Neural cell (in vitro differentiated cells): Measurements from ENCODE around the gene NRBF2. TPM values are rescaled to one million over a fixed set of nuclear protein-coding genes. Genes with fewer than 3 reads are reported as not detected.

Experiments used
- H2AFZ ChIP-seq: fragments of 200-600, 300-800 bp; sonication (generic), shearing (Covaris generic); 2 replicates; pipeline ENCODE4 v1.6.0; 2014; ENCODE audit warnings: low read depth, mild to moderate bottlenecking, antibody characterized with exemption, low read length, moderate library complexity
- H3F3A ChIP-seq: fragments of 200-600 bp; shearing (Covaris generic); 2 replicates; pipeline ENCODE4 v1.6.1; 2016; ENCODE audit warnings: mild to moderate bottlenecking, moderate library complexity, mixed read lengths, antibody characterized with exemption, low read length; ENCODE audit not compliant: insufficient read depth, poor library complexity, severe bottlenecking
- H3K27ac ChIP-seq: fragments of 200-600, 300-800 bp; sonication (generic), shearing (Covaris generic); 2 replicates; pipeline ENCODE4 v1.5.1; 2014; ENCODE audit warnings: mild to moderate bottlenecking, low read length, moderate library complexity
- H3K27me3 ChIP-seq: fragments of 300-800, 200-600 bp; sonication (generic), shearing (Covaris generic); 2 replicates; pipeline ENCODE4 v1.6.0; 2014; ENCODE audit warnings: mild to moderate bottlenecking, low read depth, low read length, moderate library complexity; ENCODE audit not compliant: insufficient read depth
- H3K36me3 ChIP-seq: fragments of 300-800, 200-600 bp; sonication (generic), shearing (Covaris generic); 2 replicates; pipeline ENCODE4 v1.5.1; 2014; ENCODE audit warnings: mild to moderate bottlenecking, antibody characterized with exemption, low read length, moderate library complexity; ENCODE audit not compliant: insufficient read depth
- H3K4me2 ChIP-seq: fragments of 300-800, 200-600 bp; sonication (generic), shearing (Covaris generic); 2 replicates; pipeline ENCODE4 v1.6.0; 2014; ENCODE audit warnings: mild to moderate bottlenecking, low read length
- H3K4me3 ChIP-seq: fragments of 300-800, 200-600 bp; sonication (generic), shearing (Covaris generic); 2 replicates; pipeline ENCODE4 v1.5.1; 2014; ENCODE audit warnings: mild to moderate bottlenecking, low read length, moderate library complexity
- H3K79me2 ChIP-seq: fragments of 200-600 bp; shearing (Covaris generic); replicated peaks from 2 replicates; pipeline ENCODE4 v1.6.0; 2014; ENCODE audit warnings: mild to moderate bottlenecking, low read length, moderate library complexity; ENCODE audit not compliant: insufficient read depth
- H3K9ac ChIP-seq: fragments of 300-800, 200-600 bp; sonication (generic), shearing (Covaris generic); 2 replicates; pipeline ENCODE4 v1.6.1; 2016; ENCODE audit warnings: mild to moderate bottlenecking, low read length, mixed read lengths
- H3K9me2 ChIP-seq: fragments of 200-600 bp; shearing (Covaris generic); 2 replicates; pipeline ENCODE4 v1.6.1; 2016; ENCODE audit warnings: mild to moderate bottlenecking, low read length, mixed read lengths; ENCODE audit not compliant: insufficient read depth
- H3K9me3 ChIP-seq: fragments of 200-600, 300-800 bp; sonication (generic), shearing (Covaris generic); 2 replicates; pipeline ENCODE4 v1.6.1; 2016; ENCODE audit warnings: mild to moderate bottlenecking, mixed run types, low read length, moderate library complexity, mixed read lengths
- H4K20me1 ChIP-seq: fragments of 200-600 bp; shearing (Covaris generic); 2 replicates; pipeline ENCODE4 v1.6.1; 2016; ENCODE audit warnings: mild to moderate bottlenecking, mixed run types; ENCODE audit not compliant: insufficient read depth
- EP300 ChIP-seq: fragments of 450-650 bp; conservative IDR thresholded peaks from 2 replicates; pipeline ENCODE4 v1.6.1; 2014; ENCODE audit warnings: antibody characterized with exemption, mild to moderate bottlenecking, moderate library complexity; ENCODE audit not compliant: poor library complexity, severe bottlenecking
- EZH2 ChIP-seq: fragments of 200-600, 300-800 bp; shearing (Covaris generic), sonication (generic); IDR thresholded peaks from 2 replicates; pipeline ENCODE4 v1.6.1; 2014; ENCODE audit warnings: antibody characterized with exemption, low read length, borderline replicate concordance, mild to moderate bottlenecking; ENCODE audit not compliant: insufficient read depth, poor library complexity, severe bottlenecking
- MXI1 ChIP-seq: fragments of 450-650 bp; conservative IDR thresholded peaks from 2 replicates; pipeline ENCODE4 v1.6.1; 2014; ENCODE audit warnings: antibody characterized with exemption, mild to moderate bottlenecking; ENCODE audit not compliant: poor library complexity, severe bottlenecking
- POLR2AphosphoS5 ChIP-seq: IDR thresholded peaks from 2 replicates; pipeline ENCODE4 v1.6.1; 2012
- RAD21 ChIP-seq: fragments of 450-650 bp; conservative IDR thresholded peaks from 2 replicates; pipeline ENCODE4 v1.6.1; 2014; ENCODE audit warnings: antibody characterized with exemption, mild to moderate bottlenecking, moderate library complexity
- SMC3 ChIP-seq: fragments of 450-650 bp; conservative IDR thresholded peaks from 2 replicates; pipeline ENCODE4 v1.6.1; 2014; ENCODE audit warnings: antibody characterized with exemption, mild to moderate bottlenecking, moderate library complexity; ENCODE audit not compliant: poor library complexity
- TAF1 ChIP-seq: IDR thresholded peaks from 2 replicates; pipeline ENCODE4 v1.6.1; 2012; ENCODE audit warnings: low read depth
- polyA plus RNA-seq: library from polyadenylated mRNA; depleted of rRNA; stranded (reverse); fragments of >200 nt; gene quantifications from 2 replicates; pipeline ENCODE4 v1.2.3, GENCODE V29; 2014
- TF ChIP-seq, protein P1 (sequence below): fragments of 450-650 bp; IDR thresholded peaks from 2 replicates; pipeline ENCODE4 v1.5.1; 2014; ENCODE audit warnings: antibody characterized with exemption, mild to moderate bottlenecking, moderate library complexity; ENCODE audit not compliant: poor library complexity, severe bottlenecking
- TF ChIP-seq, protein P2 (sequence below): IDR thresholded peaks from 2 replicates; pipeline ENCODE4 v1.6.1; 2012; ENCODE audit warnings: borderline replicate concordance

The NRBF2 gene
- polyA plus RNA-seq, 1 donor from 2014 or later = 32.7 TPM

DNA sequence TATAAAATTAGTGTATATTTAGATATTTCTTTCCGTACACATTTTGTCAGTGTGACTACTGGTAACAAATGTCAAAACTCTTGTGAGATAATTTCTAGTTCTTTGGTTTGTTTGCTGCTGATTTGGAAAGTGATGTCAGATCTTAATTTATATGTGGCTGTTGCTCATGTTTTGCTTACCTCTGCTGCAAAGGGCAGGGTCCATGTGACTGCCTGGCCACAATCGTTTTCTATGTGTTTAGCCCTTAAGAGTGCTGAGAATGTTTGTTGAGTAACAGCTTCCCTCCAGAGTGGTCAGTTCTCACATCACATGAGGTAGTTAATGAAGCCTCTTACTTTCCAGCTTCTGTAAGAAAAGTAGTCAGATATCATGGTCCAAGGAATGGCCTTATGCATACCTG lies 4.2 kb downstream of the NRBF2 start:
- Histone ChIP-seq H3K36me3 (no peaks in the 10 kb centered on the region), H3K9me2 (no peaks in the 10 kb centered on the region), H3K9me3 (no peaks in the 10 kb centered on the region), H4K20me1 (no peaks in the 10 kb centered on the region), H2AFZ (no peak overlapping the region), H3K4me3 (no peak overlapping the region), H3K27ac (no peak overlapping the region), H3K79me2 (peaks cover 39% of the 10 kb centered on the region), H3K4me2 (no peak overlapping the region), H3F3A (no peaks in the 10 kb centered on the region), H3K9ac (no peak overlapping the region), H3K27me3 (no peaks in the 10 kb centered on the region)
- TF ChIP-seq MXI1 (no peak), EZH2 (no peak), EP300 (no peak), TAF1 (no peak), POLR2AphosphoS5 (no peak), RAD21 (no peak)
- TF ChIP-seq, protein P1, sequence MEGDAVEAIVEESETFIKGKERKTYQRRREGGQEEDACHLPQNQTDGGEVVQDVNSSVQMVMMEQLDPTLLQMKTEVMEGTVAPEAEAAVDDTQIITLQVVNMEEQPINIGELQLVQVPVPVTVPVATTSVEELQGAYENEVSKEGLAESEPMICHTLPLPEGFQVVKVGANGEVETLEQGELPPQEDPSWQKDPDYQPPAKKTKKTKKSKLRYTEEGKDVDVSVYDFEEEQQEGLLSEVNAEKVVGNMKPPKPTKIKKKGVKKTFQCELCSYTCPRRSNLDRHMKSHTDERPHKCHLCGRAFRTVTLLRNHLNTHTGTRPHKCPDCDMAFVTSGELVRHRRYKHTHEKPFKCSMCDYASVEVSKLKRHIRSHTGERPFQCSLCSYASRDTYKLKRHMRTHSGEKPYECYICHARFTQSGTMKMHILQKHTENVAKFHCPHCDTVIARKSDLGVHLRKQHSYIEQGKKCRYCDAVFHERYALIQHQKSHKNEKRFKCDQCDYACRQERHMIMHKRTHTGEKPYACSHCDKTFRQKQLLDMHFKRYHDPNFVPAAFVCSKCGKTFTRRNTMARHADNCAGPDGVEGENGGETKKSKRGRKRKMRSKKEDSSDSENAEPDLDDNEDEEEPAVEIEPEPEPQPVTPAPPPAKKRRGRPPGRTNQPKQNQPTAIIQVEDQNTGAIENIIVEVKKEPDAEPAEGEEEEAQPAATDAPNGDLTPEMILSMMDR = no peak

DNA sequence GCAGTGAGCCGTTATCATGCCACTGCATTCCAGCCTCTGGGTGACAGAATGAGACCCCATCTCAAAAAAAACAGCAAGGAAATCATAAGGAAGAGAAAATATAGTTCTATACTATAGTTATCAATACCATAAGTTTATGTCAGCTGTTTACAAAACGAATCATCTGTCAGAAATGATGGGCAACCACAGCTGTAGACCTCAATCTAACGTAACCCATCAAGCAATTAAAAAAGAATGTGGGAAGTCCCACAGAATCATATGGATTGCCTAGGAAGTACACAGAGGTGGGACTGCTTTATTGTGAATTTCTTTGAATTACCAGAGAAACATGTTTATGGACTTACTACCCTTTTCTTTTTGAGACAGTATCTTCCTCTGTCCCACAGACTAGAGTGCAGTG lies 6.9 kb downstream of the NRBF2 start:
- Histone ChIP-seq H3K9me3 (no peaks in the 10 kb centered on the region), H3K4me3 (no peak overlapping the region), H3K9ac (no peak overlapping the region), H3K4me2 (no peak overlapping the region), H3K9me2 (no peaks in the 10 kb centered on the region), H4K20me1 (no peaks in the 10 kb centered on the region), H3F3A (no peaks in the 10 kb centered on the region), H3K36me3 (no peaks in the 10 kb centered on the region), H3K27me3 (no peaks in the 10 kb centered on the region), H2AFZ (no peak overlapping the region), H3K79me2 (peaks cover 26% of the 10 kb centered on the region), H3K27ac (no peak overlapping the region)
- TF ChIP-seq, protein P1 = no peak
- no peak for TF ChIP-seq SMC3
- TF ChIP-seq RAD21 = no peak
- TF ChIP-seq TAF1 = no peak
- TF ChIP-seq POLR2AphosphoS5 = no peak
- no peak for TF ChIP-seq MXI1
- no peak for TF ChIP-seq EZH2
- no peak for TF ChIP-seq EP300
- TF ChIP-seq, protein P2, sequence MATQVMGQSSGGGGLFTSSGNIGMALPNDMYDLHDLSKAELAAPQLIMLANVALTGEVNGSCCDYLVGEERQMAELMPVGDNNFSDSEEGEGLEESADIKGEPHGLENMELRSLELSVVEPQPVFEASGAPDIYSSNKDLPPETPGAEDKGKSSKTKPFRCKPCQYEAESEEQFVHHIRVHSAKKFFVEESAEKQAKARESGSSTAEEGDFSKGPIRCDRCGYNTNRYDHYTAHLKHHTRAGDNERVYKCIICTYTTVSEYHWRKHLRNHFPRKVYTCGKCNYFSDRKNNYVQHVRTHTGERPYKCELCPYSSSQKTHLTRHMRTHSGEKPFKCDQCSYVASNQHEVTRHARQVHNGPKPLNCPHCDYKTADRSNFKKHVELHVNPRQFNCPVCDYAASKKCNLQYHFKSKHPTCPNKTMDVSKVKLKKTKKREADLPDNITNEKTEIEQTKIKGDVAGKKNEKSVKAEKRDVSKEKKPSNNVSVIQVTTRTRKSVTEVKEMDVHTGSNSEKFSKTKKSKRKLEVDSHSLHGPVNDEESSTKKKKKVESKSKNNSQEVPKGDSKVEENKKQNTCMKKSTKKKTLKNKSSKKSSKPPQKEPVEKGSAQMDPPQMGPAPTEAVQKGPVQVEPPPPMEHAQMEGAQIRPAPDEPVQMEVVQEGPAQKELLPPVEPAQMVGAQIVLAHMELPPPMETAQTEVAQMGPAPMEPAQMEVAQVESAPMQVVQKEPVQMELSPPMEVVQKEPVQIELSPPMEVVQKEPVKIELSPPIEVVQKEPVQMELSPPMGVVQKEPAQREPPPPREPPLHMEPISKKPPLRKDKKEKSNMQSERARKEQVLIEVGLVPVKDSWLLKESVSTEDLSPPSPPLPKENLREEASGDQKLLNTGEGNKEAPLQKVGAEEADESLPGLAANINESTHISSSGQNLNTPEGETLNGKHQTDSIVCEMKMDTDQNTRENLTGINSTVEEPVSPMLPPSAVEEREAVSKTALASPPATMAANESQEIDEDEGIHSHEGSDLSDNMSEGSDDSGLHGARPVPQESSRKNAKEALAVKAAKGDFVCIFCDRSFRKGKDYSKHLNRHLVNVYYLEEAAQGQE = no peak
